Progenitor cell of endocrine pancreas (in vitro differentiated cells): ENCODE results near the gene KMT5B. TPM values are rescaled to one million over a fixed set of nuclear protein-coding genes. Genes with fewer than 3 reads are reported as not detected.

ENCODE experiments used
- DNase-seq: peaks from one replicate; pipeline ENCODE4 v3.0.0; 2021; ENCODE audit warnings: low spot score; ENCODE audit not compliant: unreplicated experiment
- H3K27ac Mint-ChIP-seq: 2 replicates; pipeline ENCODE4 v1.8.0; 2021; ENCODE audit warnings: mild to moderate bottlenecking, moderate library complexity, mixed read lengths
- H3K27me3 Mint-ChIP-seq: 2 replicates; pipeline ENCODE4 v1.8.0; 2021; ENCODE audit warnings: mixed read lengths
- H3K36me3 Mint-ChIP-seq: 2 replicates; pipeline ENCODE4 v1.8.0; 2022; ENCODE audit warnings: mixed read lengths; ENCODE audit not compliant: insufficient read depth
- H3K4me1 Mint-ChIP-seq: 2 replicates; pipeline ENCODE4 v1.8.0; 2021; ENCODE audit warnings: low read depth, mixed read lengths
- H3K4me3 Mint-ChIP-seq: 2 replicates; pipeline ENCODE4 v1.8.0; 2021; ENCODE audit warnings: low read depth, mild to moderate bottlenecking, moderate library complexity, mixed read lengths
- H3K9me3 Mint-ChIP-seq: 2 replicates; pipeline ENCODE4 v1.8.0; 2021; ENCODE audit warnings: low read depth, mixed read lengths
- total RNA-seq: library from RNA; stranded (reverse); gene quantifications from 2 replicates; pipeline ENCODE4 v1.2.1, GENCODE V29; 2021
- TF ChIP-seq, protein P1 (sequence below): fragments of 200-600 bp; sonication (generic); IDR thresholded peaks from one replicate; pipeline ENCODE4 v1.5.0; 2021; ENCODE audit warnings: antibody characterized with exemption, mild to moderate bottlenecking; ENCODE audit not compliant: unreplicated experiment

Gene KMT5B
- total RNA-seq, 1 donor from 2014 or later, result 67.5 TPM

DNA sequence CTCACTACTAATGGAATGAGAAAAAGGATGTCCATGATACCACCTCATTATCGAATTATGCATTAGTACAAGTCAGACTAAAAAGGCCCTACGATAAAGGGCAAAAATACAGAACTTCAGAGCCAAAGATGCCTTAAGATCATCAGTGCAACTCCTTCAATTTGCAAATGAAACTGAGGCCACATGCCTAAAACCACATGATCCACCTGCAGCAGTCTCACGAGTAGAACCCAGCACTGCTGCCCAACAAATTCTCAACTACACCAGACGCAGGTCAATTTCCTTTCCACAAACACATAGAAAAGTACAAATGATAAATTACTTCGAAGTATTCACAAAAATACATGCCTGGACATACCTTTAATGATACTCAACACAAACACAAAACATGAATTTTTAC, 20.1 kb downstream of the KMT5B start:
- H3K36me3 Mint-ChIP-seq, result no peaks in the 10 kb centered on the region
- DNase-seq, result no peak
- H3K9me3 Mint-ChIP-seq, result no peaks in the 10 kb centered on the region
- H3K4me1 Mint-ChIP-seq, result peaks cover 15% of the 10 kb centered on the region
- H3K27me3 Mint-ChIP-seq, result no peaks in the 10 kb centered on the region
- no peak overlapping the region for H3K27ac Mint-ChIP-seq
- TF ChIP-seq, protein P1, sequence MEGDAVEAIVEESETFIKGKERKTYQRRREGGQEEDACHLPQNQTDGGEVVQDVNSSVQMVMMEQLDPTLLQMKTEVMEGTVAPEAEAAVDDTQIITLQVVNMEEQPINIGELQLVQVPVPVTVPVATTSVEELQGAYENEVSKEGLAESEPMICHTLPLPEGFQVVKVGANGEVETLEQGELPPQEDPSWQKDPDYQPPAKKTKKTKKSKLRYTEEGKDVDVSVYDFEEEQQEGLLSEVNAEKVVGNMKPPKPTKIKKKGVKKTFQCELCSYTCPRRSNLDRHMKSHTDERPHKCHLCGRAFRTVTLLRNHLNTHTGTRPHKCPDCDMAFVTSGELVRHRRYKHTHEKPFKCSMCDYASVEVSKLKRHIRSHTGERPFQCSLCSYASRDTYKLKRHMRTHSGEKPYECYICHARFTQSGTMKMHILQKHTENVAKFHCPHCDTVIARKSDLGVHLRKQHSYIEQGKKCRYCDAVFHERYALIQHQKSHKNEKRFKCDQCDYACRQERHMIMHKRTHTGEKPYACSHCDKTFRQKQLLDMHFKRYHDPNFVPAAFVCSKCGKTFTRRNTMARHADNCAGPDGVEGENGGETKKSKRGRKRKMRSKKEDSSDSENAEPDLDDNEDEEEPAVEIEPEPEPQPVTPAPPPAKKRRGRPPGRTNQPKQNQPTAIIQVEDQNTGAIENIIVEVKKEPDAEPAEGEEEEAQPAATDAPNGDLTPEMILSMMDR, result no peak
- H3K4me3 Mint-ChIP-seq, result no peak overlapping the region

DNA sequence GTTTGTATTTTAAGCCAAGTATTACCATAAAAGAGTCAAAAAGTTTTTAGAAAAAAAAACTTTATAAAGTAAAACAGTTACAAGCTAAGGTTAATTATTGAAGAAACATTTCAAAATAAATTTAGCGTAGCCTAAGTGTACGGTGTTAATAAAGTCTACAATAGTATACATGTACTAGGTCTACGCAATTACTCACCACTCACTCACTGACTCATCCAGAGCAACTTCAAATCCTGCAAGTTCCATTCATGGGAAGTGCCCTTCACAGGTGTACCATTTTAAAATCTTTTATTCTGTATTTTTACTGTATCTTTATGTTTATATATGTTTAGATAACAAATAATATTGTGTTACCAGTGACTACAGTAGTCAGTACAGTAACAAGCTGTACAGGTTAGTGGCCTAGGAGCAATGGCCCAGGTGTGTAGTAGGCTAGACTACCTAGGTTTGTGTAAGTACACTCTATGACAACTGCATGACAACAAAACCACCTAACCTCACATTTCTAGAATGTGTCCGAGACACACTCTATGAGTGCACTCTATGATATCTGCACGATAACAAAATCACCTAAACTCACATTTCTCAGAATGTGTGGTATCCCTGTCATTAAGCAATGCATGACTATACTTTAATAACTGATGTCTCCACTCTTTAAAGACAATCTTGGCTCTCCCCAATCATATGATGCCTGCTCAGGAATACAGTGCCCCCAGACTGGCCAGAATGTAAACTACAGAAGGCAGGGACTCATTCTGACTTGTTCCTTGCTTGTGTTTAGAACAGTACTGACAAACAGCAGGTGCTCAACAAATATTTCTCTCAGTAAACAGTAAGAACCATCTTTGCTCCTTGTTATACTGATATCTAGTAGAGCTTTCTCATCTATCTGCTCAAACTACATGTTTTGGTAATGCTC, 21.2 kb downstream of the KMT5B start:
- H3K27ac Mint-ChIP-seq, result peak overlapping the region; percentile 11
- peaks cover 6% of the 10 kb centered on the region for H3K36me3 Mint-ChIP-seq
- TF ChIP-seq, protein P1, result no peak

DNA sequence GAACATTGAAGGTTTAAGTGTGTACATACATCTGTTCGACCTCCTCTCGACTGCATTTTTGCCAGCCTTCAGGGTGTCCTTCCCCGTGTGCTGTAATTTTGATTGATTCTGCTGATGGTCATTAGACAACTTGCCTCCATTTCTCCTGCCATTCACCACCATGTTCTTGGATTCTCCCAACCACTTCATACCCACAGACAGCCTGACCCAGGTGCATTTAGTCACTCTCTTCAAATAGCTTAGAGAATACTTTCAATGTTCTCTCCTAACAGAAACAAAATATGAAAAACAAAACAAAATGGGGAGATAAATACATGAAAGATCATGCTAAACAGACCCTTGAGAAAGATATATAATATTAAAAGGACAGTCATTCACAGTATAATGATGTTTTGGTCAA, 23.2 kb downstream of the KMT5B start:
- no peak for DNase-seq
- H3K36me3 Mint-ChIP-seq, result peaks cover 10% of the 10 kb centered on the region
- no peak overlapping the region for H3K4me3 Mint-ChIP-seq
- H3K27me3 Mint-ChIP-seq, result no peaks in the 10 kb centered on the region
- H3K27ac Mint-ChIP-seq, result no peak overlapping the region
- peaks cover 10% of the 10 kb centered on the region for H3K4me1 Mint-ChIP-seq
- H3K9me3 Mint-ChIP-seq, result no peaks in the 10 kb centered on the region
- TF ChIP-seq, protein P1, result no peak

More for the DNA sequence above, 21.2 kb downstream of the KMT5B start:
- no peaks in the 10 kb centered on the region for H3K9me3 Mint-ChIP-seq
- H3K4me3 Mint-ChIP-seq, result no peak overlapping the region
- peaks cover 15% of the 10 kb centered on the region for H3K4me1 Mint-ChIP-seq
- no peaks in the 10 kb centered on the region for H3K27me3 Mint-ChIP-seq
- no peak for DNase-seq

DNA sequence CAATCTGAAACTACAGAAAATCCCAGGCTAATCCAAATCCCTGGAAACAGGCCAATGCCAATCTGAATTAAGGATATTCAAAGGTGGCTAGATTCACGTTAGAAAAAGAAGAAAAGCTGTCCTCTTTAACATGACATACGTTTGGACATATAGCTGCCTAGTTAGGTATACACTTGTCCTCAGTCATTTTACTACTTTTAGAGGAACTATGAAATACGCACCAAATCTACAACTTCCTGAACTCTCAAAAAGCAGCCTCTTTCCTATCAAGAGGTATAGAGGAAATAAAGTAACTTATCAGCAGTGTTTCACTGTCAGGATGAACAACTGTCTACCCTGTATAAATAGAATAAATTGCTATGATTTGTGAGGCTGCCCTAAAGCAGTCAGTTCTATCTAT, 24.0 kb downstream of the KMT5B start:
- Mint-ChIP-seq H3K4me1 (peaks cover 10% of the 10 kb centered on the region), H3K9me3 (no peaks in the 10 kb centered on the region), H3K4me3 (no peak overlapping the region), H3K36me3 (peaks cover 12% of the 10 kb centered on the region), H3K27ac (no peak overlapping the region), H3K27me3 (no peaks in the 10 kb centered on the region)
- TF ChIP-seq, protein P1, result no peak
- DNase-seq, result no peak

DNA sequence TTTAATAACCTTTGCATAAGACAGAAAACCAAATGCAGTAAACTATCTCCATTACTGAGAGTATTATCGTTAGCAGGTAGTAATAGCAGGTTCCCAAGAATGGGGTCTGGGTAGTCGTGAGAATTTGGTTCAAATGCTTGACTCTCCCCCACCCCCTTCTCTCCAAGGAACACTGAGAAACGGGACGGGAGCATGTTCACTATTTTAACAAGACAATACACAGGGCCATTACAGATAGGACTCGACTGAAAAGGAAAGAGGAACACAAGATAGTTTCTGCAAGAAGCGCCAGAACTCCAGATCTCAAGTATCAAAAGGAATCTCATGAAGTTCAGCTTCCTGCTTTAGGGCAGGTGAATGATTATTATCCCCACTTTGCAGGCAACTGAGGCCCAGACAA, 27.0 kb downstream of the KMT5B start:
- peaks cover 20% of the 10 kb centered on the region for H3K36me3 Mint-ChIP-seq
- H3K27me3 Mint-ChIP-seq, result no peaks in the 10 kb centered on the region

More for the DNA sequence above, 27.0 kb downstream of the KMT5B start:
- H3K4me3 Mint-ChIP-seq, result no peak overlapping the region
- H3K27ac Mint-ChIP-seq, result peak overlapping the region; percentile 17
- no peak for DNase-seq
- no peaks in the 10 kb centered on the region for H3K9me3 Mint-ChIP-seq
- TF ChIP-seq, protein P1, result no peak
- no peaks in the 10 kb centered on the region for H3K4me1 Mint-ChIP-seq
